Activated T-cell treated with anti-CD3 and anti-CD28 coated beads for 1 hour (primary cell): Measurements from ENCODE around the gene CFHR4.
"Not testable (repeated sequence)": the region's sequence is repeated elsewhere in the genome, so short reads cannot be mapped to it uniquely, and the experiment has no call there.

Experiments
- DNase-seq: peaks from one replicate; pipeline ENCODE4 v3.0.0-alpha.2; 2020; ENCODE audit warnings: low read depth

CFHR4 gene

DNA sequence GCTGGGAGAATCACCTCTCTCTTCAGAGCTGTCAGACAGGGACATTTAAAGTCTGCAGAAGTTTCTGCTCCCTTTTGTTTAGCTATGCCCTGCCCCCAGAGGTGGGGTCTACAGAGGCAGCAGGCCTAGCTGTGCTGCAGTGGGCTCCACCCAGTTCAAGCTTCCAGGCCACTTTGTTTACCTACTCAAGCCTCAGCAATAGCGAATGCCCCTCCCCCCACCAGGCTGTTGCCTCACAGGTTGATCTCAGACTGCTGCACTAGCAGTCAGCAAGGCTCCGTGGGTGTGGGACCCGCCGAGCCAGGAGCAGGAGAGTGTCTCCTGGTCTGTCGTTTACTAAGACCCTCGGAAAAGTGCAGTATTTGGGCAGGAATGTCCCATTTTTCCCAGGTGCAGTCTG lies 53.6 kb downstream of the CFHR4 start:
- not testable (repeated sequence) for DNase-seq

DNA sequence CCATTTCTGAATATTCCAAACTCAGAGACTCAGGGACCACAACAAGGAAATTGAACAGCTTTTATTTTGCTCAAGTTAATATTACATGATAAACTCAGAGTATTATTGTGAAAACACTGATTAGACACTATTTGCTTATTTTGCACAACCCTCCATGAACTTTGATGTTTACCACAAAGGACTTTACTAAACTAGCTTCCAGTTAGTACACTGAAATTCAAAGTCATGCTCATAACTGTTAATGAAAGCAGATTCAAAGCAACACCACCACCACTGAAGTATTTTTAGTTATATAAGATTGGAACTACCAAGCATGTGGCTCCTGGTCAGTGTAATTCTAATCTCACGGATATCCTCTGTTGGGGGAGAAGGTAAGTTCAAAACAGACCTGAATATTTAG lies 55.7 kb downstream of the CFHR4 start, which contains the start of gene CFHR2:
Gene CFHR2, plus strand, starts transcription at position 171 of the 400 bp plus-strand sequence. Its CDS starts 143 bp downstream, at position 314.
- not testable (repeated sequence) for DNase-seq

DNA sequence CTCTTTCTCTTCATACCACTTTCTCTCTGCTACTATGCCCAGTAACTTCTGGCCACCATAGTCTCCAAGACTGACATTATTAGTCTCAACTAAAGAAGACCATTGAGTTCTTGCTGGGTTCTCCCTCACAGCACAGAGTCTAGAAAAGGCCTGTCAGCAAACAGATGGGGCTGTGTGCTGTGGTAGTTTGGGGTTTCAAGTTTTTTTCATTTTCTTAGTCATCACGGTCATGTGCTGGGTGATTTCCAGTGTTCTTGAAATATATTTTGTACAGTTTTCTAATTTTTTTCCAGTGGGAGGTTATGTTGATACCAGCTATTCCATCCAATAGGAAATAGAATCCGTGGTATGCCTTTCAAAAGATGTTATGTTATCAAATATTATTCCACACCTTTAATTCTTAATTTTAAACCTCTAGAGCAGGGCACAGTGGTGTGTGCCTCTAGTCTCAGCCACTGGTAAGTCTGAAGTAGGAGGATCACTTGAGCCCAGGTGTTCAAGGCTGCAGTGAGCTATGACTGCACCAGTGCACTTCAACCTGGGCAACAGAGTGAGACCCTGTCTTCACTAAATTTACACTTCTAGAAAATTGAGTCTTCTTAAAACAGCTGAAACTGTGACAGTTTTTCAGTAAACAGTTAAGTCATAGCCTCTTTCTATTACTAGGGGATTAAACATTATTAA lies 64.0 kb downstream of the CFHR4 start:
- no peak for DNase-seq

DNA sequence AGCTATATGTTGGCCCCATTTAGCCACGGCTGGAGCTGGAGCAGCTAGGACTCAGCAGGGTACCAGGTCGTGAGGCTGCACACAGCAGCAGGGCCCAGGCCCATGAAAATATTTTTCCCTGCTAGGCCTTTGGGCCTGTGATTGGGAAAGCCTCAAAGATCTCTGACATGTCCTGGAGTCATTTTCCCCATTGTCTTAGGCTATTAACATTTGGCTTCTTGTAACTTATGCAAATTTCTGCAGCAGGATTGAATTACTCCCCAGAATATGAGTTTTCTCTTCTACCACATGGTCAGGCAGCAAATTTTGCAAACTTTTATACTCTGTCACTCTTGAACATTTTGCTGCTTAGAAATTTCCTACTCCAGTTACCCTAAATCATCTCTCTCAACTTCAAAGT lies 66.9 kb downstream of the CFHR4 start:
- DNase-seq: no peak

DNA sequence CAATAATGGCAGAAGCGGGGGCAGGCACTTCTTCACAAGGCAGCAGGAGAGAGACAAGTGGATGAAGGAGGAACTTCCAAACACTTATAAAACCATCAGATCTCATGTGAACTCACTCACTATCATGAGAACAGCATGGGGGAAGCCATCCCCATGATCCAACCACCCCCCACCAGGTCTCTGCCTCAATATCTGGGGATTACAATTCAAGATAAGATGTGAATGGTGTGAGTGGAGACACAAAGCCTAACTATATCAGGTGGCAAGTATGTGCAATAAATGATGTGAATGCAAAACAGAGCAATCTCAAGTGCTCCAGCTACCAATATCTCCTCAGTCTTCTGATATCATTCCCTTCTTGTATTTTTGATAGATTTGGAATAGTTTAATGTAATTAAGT lies 68.1 kb downstream of the CFHR4 start:
- no peak for DNase-seq

DNA sequence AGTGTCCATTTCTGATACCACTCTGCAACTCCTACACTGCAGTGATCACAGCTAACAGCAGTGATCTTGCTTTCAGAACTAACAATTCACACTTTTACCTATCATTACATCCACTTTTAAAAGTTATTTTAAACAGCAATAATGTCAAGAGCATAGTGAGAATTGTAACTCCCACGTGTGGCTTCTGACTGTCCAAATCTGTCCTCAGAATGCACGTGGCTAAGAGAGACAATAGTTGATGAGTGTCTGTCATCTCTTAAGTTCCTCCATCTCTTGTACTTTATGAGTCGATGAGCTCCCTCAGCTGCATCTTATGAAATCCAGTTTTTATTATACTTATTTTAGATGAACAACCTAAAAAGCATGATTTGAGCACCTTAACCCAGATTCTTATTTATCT lies 73.0 kb downstream of the CFHR4 start:
- DNase-seq: no peak
